GM13977 (cell line): Measurements from ENCODE around the gene CATSPERE.
"Not testable (repeated sequence)": the region's sequence is repeated elsewhere in the genome, so short reads cannot be mapped to it uniquely, and the experiment has no call there.

Experiments
- DNase-seq: peaks from one replicate; pipeline ENCODE4 v3.0.0; 2012; ENCODE audit warnings: low spot score
- CTCF ChIP-seq: IDR thresholded peaks from 2 replicates; pipeline ENCODE4 v1.5.1; 2012; ENCODE audit warnings: mild to moderate bottlenecking, control low read depth; ENCODE audit not compliant: insufficient read depth; ENCODE audit errors: extremely low read depth, missing control alignments
- in situ Hi-C: fragments of 300-500 bp; cut with MboI; formaldehyde crosslinking; loops from one replicate; pipeline ENCODE4 v1.12.0; 2022; ENCODE audit warnings: low sequenced_read_pairs, low pct_unique_long_range_greater_than_20kb, mixed read lengths, inconsistent platforms; ENCODE audit not compliant: unreplicated experiment

Gene CATSPERE

GRCh38 chr1:244473059-244473605 is 12.1 kb downstream of the CATSPERE start:
- TF ChIP-seq CTCF = no peak
- DNase-seq = no peak
- in situ Hi-C loops = no loop called here

- DNase-seq, in situ Hi-C loops: not testable (repeated sequence)
These were observed 23.9 kb downstream of the CATSPERE start for GRCh38 chr1:244484971-244485370.

- no peak for TF ChIP-seq CTCF
- DNase-seq = no peak
- in situ Hi-C loops = no loop called here
These were observed 33.6 kb downstream of the CATSPERE start for GRCh38 chr1:244494653-244495052.

GRCh38 chr1:244496186-244496585 is 35.1 kb downstream of the CATSPERE start:
- no peak for DNase-seq
- no peak for TF ChIP-seq CTCF
- in situ Hi-C loops = no loop called here

GRCh38 chr1:244497805-244498204 is 36.7 kb downstream of the CATSPERE start:
- in situ Hi-C loops = no loop called here
- TF ChIP-seq CTCF = no peak
- DNase-seq = no peak

- in situ Hi-C loops, DNase-seq: not testable (repeated sequence)
These were observed 38.4 kb downstream of the CATSPERE start for GRCh38 chr1:244499484-244499883.

- in situ Hi-C loops, DNase-seq: not testable (repeated sequence)
These were observed 39.4 kb downstream of the CATSPERE start for GRCh38 chr1:244500515-244500914.

- DNase-seq = no peak
- TF ChIP-seq CTCF = no peak
- in situ Hi-C loops = no loop called here
These were observed 41.6 kb downstream of the CATSPERE start for GRCh38 chr1:244502630-244503029.
